ENCODE measurements around the gene LGR5.

Gene LGR5

GRCh38 chr12:71436696-71437095, 2.9 kb upstream of the LGR5 start:
- no peak for TF ChIP-seq CTCF (IDR thresholded peaks at IDR 0.05; ENCODE audit: insufficient read depth, low read depth, low read length, missing control alignments)
- DNase-seq (ENCODE audit: low read depth), result no peak
- no peak overlapping the region for H3K4me3 ChIP-seq (ENCODE audit: low read length)

- no peak for TF ChIP-seq CTCF (IDR thresholded peaks at IDR 0.05; ENCODE audit: insufficient read depth, low read depth, low read length, missing control alignments)
- DNase-seq (ENCODE audit: low read depth), result peak; percentile 8
- H3K4me3 ChIP-seq (ENCODE audit: low read length), result no peak overlapping the region
Measured at GRCh38 chr12:71438670-71439361, 782 bp upstream of the LGR5 start.

GRCh38 chr12:71439362-71439612, 311 bp upstream of the LGR5 start:
- no peak for DNase-seq (ENCODE audit: low read depth)
- no peak overlapping the region for H3K4me3 ChIP-seq (ENCODE audit: low read length)
- no peak for TF ChIP-seq CTCF (IDR thresholded peaks at IDR 0.05; ENCODE audit: insufficient read depth, low read depth, low read length, missing control alignments)

GRCh38 chr12:71440345-71440762, 756 bp downstream of the LGR5 start:
- H3K4me3 ChIP-seq (ENCODE audit: low read length), result no peak overlapping the region
- DNase-seq (ENCODE audit: low read depth), result peak; percentile 2
- TF ChIP-seq CTCF (IDR thresholded peaks at IDR 0.05; ENCODE audit: insufficient read depth, low read depth, low read length, missing control alignments), result no peak

- TF ChIP-seq CTCF (IDR thresholded peaks at IDR 0.05; ENCODE audit: insufficient read depth, low read depth, low read length, missing control alignments), result no peak
- no peak for DNase-seq (ENCODE audit: low read depth)
- no peak overlapping the region for H3K4me3 ChIP-seq (ENCODE audit: low read length)
Measured at GRCh38 chr12:71440763-71441748, 1.5 kb downstream of the LGR5 start.

GRCh38 chr12:71441836-71442566, 2.4 kb downstream of the LGR5 start:
- DNase-seq (ENCODE audit: low read depth), result no peak
- no peak for TF ChIP-seq CTCF (IDR thresholded peaks at IDR 0.05; ENCODE audit: insufficient read depth, low read depth, low read length, missing control alignments)
- H3K4me3 ChIP-seq (ENCODE audit: low read length), result no peak overlapping the region
